ENCODE results near the gene FSTL5. TPM values are rescaled to one million over a fixed set of nuclear protein-coding genes. Genes with fewer than 3 reads are reported as not detected.

Gene FSTL5
- total RNA-seq, 1 experiment from 2014 or later = 29.4 TPM

GRCh38 chr4:161822174-161822573, 341.6 kb downstream of the FSTL5 start:
- H3K9me2 ChIP-seq (ENCODE audit: insufficient read depth) = no peaks in the 10 kb centered on the region

DNA sequence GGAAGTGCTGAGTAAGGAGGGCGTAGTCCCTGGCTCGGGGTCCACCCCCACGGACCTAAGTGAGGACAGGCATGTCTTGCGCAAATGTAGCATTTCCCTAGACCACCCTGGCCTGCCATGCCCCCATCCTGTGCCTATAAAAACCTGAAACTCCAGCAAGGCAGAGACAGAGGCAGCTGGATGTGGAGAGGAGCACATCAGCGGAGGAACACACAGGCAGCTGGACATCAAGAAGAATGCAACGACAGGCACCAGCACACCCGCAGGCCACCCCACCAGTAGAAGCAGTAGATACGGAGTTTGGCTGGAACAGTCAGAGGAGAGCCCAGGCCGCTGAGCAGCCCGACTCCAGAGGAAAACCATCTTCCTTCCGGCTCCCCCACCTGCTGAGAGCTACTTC, 345.9 kb downstream of the FSTL5 start:
- Histone ChIP-seq H3K4me1 (replicated peaks; ENCODE audit: insufficient read depth) (no peaks in the 10 kb centered on the region), H2AFZ (peak overlapping the region; percentile 71; the same call in 1 of the 2 replicates)

More at GRCh38 chr4:161822174-161822573, 341.6 kb downstream of the FSTL5 start:
- DNase-seq = no peak
- Histone ChIP-seq H3F3A (ENCODE audit: insufficient read depth, low read depth) (no peaks in the 10 kb centered on the region), H3K4me2 (no peak overlapping the region), H3K4me3 (no peak overlapping the region), H3K36me3 (ENCODE audit: low read depth) (no peaks in the 10 kb centered on the region), H3K9me3 (ENCODE audit: insufficient read depth, low read depth) (no peaks in the 10 kb centered on the region), H3K79me2 (ENCODE audit: low read depth) (no peaks in the 10 kb centered on the region), H2AFZ (no peak overlapping the region), H4K20me1 (ENCODE audit: insufficient read depth) (no peaks in the 10 kb centered on the region), H3K4me1 (replicated peaks; ENCODE audit: insufficient read depth) (no peaks in the 10 kb centered on the region), H3K27me3 (ENCODE audit: insufficient read depth, low read depth) (no peaks in the 10 kb centered on the region), H3K27ac (no peak overlapping the region)
- BruUV-seq (replicated peaks) = no TSS peak
- CTCF ChIA-PET = no interaction called here
- intact Hi-C loops (cut with micrococcal nuclease; ENCODE audit: unreplicated experiment) = no loop called here
- TF ChIP-seq, protein P1, sequence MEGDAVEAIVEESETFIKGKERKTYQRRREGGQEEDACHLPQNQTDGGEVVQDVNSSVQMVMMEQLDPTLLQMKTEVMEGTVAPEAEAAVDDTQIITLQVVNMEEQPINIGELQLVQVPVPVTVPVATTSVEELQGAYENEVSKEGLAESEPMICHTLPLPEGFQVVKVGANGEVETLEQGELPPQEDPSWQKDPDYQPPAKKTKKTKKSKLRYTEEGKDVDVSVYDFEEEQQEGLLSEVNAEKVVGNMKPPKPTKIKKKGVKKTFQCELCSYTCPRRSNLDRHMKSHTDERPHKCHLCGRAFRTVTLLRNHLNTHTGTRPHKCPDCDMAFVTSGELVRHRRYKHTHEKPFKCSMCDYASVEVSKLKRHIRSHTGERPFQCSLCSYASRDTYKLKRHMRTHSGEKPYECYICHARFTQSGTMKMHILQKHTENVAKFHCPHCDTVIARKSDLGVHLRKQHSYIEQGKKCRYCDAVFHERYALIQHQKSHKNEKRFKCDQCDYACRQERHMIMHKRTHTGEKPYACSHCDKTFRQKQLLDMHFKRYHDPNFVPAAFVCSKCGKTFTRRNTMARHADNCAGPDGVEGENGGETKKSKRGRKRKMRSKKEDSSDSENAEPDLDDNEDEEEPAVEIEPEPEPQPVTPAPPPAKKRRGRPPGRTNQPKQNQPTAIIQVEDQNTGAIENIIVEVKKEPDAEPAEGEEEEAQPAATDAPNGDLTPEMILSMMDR (conservative IDR thresholded peaks at IDR 0.05) = no peak
- no peak for TF ChIP-seq EZH2 (IDR thresholded peaks at IDR 0.05; ENCODE audit: low read depth)
- POLR2A ChIA-PET (ENCODE audit: unreplicated experiment) = no interaction called here

DNA sequence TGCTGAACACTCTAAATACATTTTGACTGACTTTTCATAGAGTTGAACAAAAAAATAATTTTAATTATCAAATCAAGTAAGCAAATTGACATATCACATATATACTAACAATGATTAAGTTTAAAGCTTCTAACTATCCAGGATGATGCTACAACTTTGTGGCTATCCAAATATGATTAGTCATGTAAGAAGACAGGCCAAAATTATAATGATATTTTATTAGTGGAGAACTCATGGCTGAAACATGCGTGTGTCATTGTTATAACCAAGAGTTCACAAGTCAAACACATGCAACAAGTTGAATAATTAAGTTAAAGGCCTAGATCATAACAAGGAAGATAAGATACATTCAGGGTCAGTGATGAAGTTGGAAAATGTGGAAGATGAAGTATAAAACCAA, 346.8 kb downstream of the FSTL5 start:
- Histone ChIP-seq H3K36me3 (ENCODE audit: low read depth) (no peaks in the 10 kb centered on the region), H3K9me2 (ENCODE audit: insufficient read depth) (no peaks in the 10 kb centered on the region), H3K27me3 (ENCODE audit: insufficient read depth, low read depth) (no peaks in the 10 kb centered on the region), H4K20me1 (ENCODE audit: insufficient read depth) (no peaks in the 10 kb centered on the region), H3K79me2 (ENCODE audit: low read depth) (no peaks in the 10 kb centered on the region), H3K4me1 (replicated peaks; ENCODE audit: insufficient read depth) (no peaks in the 10 kb centered on the region), H3K27ac (no peak overlapping the region), H3K9me3 (ENCODE audit: insufficient read depth, low read depth) (no peaks in the 10 kb centered on the region), H2AFZ (no peak overlapping the region), H3K4me2 (no peak overlapping the region), H3F3A (ENCODE audit: insufficient read depth, low read depth) (no peaks in the 10 kb centered on the region), H3K4me3 (no peak overlapping the region)
- no peak for DNase-seq
- POLR2A ChIA-PET (ENCODE audit: unreplicated experiment) = no interaction called here
- TF ChIP-seq EZH2 (IDR thresholded peaks at IDR 0.05; ENCODE audit: low read depth) = no peak
- TF ChIP-seq, protein P1 (conservative IDR thresholded peaks at IDR 0.05) = no peak
- intact Hi-C loops (cut with micrococcal nuclease; ENCODE audit: unreplicated experiment) = no loop called here
- CTCF ChIA-PET = no interaction called here
- BruUV-seq (replicated peaks) = no TSS peak

More for the DNA sequence above, 345.9 kb downstream of the FSTL5 start:
- DNase-seq = peak in 1 of 2 experiments; percentile 12
- H3K27me3 ChIP-seq (ENCODE audit: insufficient read depth, low read depth) = no peaks in the 10 kb centered on the region
- H3K27ac ChIP-seq = no peak overlapping the region
- H3K9me2 ChIP-seq (ENCODE audit: insufficient read depth) = no peaks in the 10 kb centered on the region
- H4K20me1 ChIP-seq (ENCODE audit: insufficient read depth) = no peaks in the 10 kb centered on the region
- H3F3A ChIP-seq (ENCODE audit: insufficient read depth, low read depth) = no peaks in the 10 kb centered on the region
- H3K4me3 ChIP-seq = no peak overlapping the region; the same call in 1 of the 2 replicates
- no TSS peak for BruUV-seq (replicated peaks)
- intact Hi-C loops (cut with micrococcal nuclease; ENCODE audit: unreplicated experiment) = no loop called here
- POLR2A ChIA-PET (ENCODE audit: unreplicated experiment) = no interaction called here
- CTCF ChIA-PET = no interaction called here
- peak overlapping the region; percentile 40 for H3K4me2 ChIP-seq
- TF ChIP-seq EZH2 (IDR thresholded peaks at IDR 0.05; ENCODE audit: low read depth) = no peak
- TF ChIP-seq, protein P1 (conservative IDR thresholded peaks at IDR 0.05) = no peak
- H3K9me3 ChIP-seq (ENCODE audit: insufficient read depth, low read depth) = no peaks in the 10 kb centered on the region
- H3K79me2 ChIP-seq (ENCODE audit: low read depth) = no peaks in the 10 kb centered on the region
- no peaks in the 10 kb centered on the region for H3K36me3 ChIP-seq (ENCODE audit: low read depth)
